IMR-90 (cell line): Measurements from ENCODE around the gene RIMBP2. TPM values are rescaled to one million over a fixed set of nuclear protein-coding genes. Genes with fewer than 3 reads are reported as not detected.

ENCODE experiments used
- ATAC-seq: fragments of 200-7000 bp; cut with Tn5 transposase; 2 replicates; pipeline ENCODE4 v1.9.1; 2020; ENCODE audit warnings: low read depth, mild to moderate bottlenecking, moderate library complexity
- BruUV-seq: library from RNA; stranded (reverse); fragments of 400-500 nt; replicated peaks from 2 replicates; lab custom pipeline; 2021; lab: Mats Ljungman, UMichigan
- CTCF ChIA-PET: fragments of 300-600 bp; formaldehyde crosslinking; extraction: SDS; loops from one replicate; lab custom pipeline; 2021; ENCODE audit warnings: antibody characterized with exemption; lab: Yijun Ruan, JAX
- POLR2A ChIA-PET: fragments of 300-600 bp; sonication (Branson Sonifier 250); formaldehyde crosslinking; loops from one replicate; lab custom pipeline; 2022; ENCODE audit warnings: antibody characterized with exemption; ENCODE audit not compliant: unreplicated experiment; lab: Charles Lee
- DNase-seq: peaks from one replicate; pipeline ENCODE4 v3.0.0; 2013
- H2AFZ ChIP-seq: replicated peaks from 2 replicates; pipeline ENCODE3; 2013; ENCODE audit warnings: low read length, mild to moderate bottlenecking; ENCODE audit not compliant: poor library complexity
- H2AK5ac ChIP-seq: 2 replicates; pipeline ENCODE4 v1.6.1; 2013; ENCODE audit warnings: low read depth, low read length, inconsistent platforms
- H2AK9ac ChIP-seq: replicated peaks from 2 replicates; pipeline ENCODE3; 2013; ENCODE audit warnings: mild to moderate bottlenecking, low read depth, low read length, moderate library complexity; ENCODE audit not compliant: poor library complexity
- H2BK120ac ChIP-seq: 2 replicates; pipeline ENCODE4 v1.6.1; 2013; ENCODE audit warnings: low read depth, low read length, inconsistent platforms
- H2BK15ac ChIP-seq: 3 replicates; pipeline ENCODE4 v1.6.1; 2013; ENCODE audit warnings: low read depth, low read length, inconsistent platforms
- H2BK20ac ChIP-seq: 2 replicates; pipeline ENCODE4 v1.6.1; 2013; ENCODE audit warnings: low read depth, mild to moderate bottlenecking, inconsistent platforms, low read length, moderate library complexity
- H2BK5ac ChIP-seq: 2 replicates; pipeline ENCODE4 v1.6.1; 2013; ENCODE audit warnings: mild to moderate bottlenecking, low read depth, low read length, inconsistent platforms; ENCODE audit not compliant: poor library complexity, severe bottlenecking
- H3K14ac ChIP-seq: replicated peaks from 2 replicates; pipeline ENCODE4 v1.6.1; 2013; ENCODE audit warnings: low read depth, low read length, inconsistent platforms
- H3K18ac ChIP-seq: 2 replicates; pipeline ENCODE4 v1.6.1; 2013; ENCODE audit warnings: low read depth, low read length, control low read depth
- H3K23ac ChIP-seq: 2 replicates; pipeline ENCODE4 v1.6.1; 2013; ENCODE audit warnings: low read depth, low read length, inconsistent platforms
- H3K27ac ChIP-seq: 2 replicates; pipeline ENCODE4 v1.5.1; 2013; ENCODE audit warnings: mild to moderate bottlenecking, control low read depth, low read length; ENCODE audit not compliant: insufficient read depth
- H3K27me3 ChIP-seq: 2 replicates; pipeline ENCODE4 v1.6.1; 2013; ENCODE audit warnings: low read length; ENCODE audit not compliant: control insufficient read depth, insufficient read depth
- H3K36me3 ChIP-seq: 2 replicates; pipeline ENCODE4 v1.6.1; 2013; ENCODE audit warnings: low read length, mixed read lengths; ENCODE audit not compliant: control insufficient read depth, insufficient read depth
- H3K4ac ChIP-seq: 2 replicates; pipeline ENCODE4 v1.6.1; 2013; ENCODE audit warnings: low read depth, low read length, inconsistent platforms
- H3K4me1 ChIP-seq: 2 replicates; pipeline ENCODE4 v1.6.1; 2013; ENCODE audit warnings: low read length, mixed read lengths; ENCODE audit not compliant: control insufficient read depth, insufficient read depth
- H3K4me2 ChIP-seq: 2 replicates; pipeline ENCODE4 v1.6.1; 2013; ENCODE audit warnings: low read depth, mild to moderate bottlenecking, control low read depth, low read length, moderate library complexity
- H3K4me3 ChIP-seq: 2 replicates; pipeline ENCODE4 v1.5.1; 2013; ENCODE audit warnings: low read depth, mild to moderate bottlenecking, control low read depth, low read length, moderate library complexity; ENCODE audit not compliant: insufficient read depth
- H3K56ac ChIP-seq: 2 replicates; pipeline ENCODE4 v1.6.1; 2013; ENCODE audit warnings: low read length, inconsistent platforms; ENCODE audit not compliant: insufficient read depth; ENCODE audit errors: extremely low read depth
- H3K79me1 ChIP-seq, 2 experiments: 2 replicates each; pipeline ENCODE4 v1.6.1; 2013; ENCODE audit warnings: low read length in 2 of 2, inconsistent platforms in 1 of 2, low read depth in 1 of 2
- H3K9ac ChIP-seq: 2 replicates; pipeline ENCODE4 v1.6.1; 2013; ENCODE audit warnings: low read depth, low read length, control low read depth
- H3K9me1 ChIP-seq: 2 replicates; pipeline ENCODE4 v1.6.1; 2013; ENCODE audit warnings: low read length, inconsistent platforms; ENCODE audit not compliant: insufficient read depth
- H3K9me3 ChIP-seq: 2 replicates; pipeline ENCODE4 v1.6.1; 2013; ENCODE audit warnings: low read length; ENCODE audit not compliant: control insufficient read depth, insufficient read depth
- H4K20me1 ChIP-seq: 2 replicates; pipeline ENCODE4 v1.6.1; 2013; ENCODE audit warnings: low read length, inconsistent platforms; ENCODE audit not compliant: insufficient read depth
- H4K5ac ChIP-seq: 2 replicates; pipeline ENCODE4 v1.6.1; 2013; ENCODE audit warnings: mild to moderate bottlenecking, low read depth, low read length, control low read depth
- H4K8ac ChIP-seq, 2 experiments: 2 replicates each; pipeline ENCODE4 v1.6.1; 2013; ENCODE audit warnings: low read depth in 2 of 2, low read length in 2 of 2, control low read depth in 1 of 2, inconsistent platforms in 1 of 2
- H4K91ac ChIP-seq: 2 replicates; pipeline ENCODE4 v1.6.1; 2013; ENCODE audit warnings: low read depth, low read length, inconsistent platforms; ENCODE audit not compliant: insufficient read depth
- BHLHE40 ChIP-seq: fragments of 150-350 bp; IDR thresholded peaks from 2 replicates; pipeline ENCODE4 v1.6.1; 2016; ENCODE audit warnings: mild to moderate bottlenecking, low read depth, low read length
- CTCF ChIP-seq: conservative IDR thresholded peaks from 2 replicates; pipeline ENCODE4 v1.5.1; 2012; ENCODE audit warnings: mild to moderate bottlenecking, low read depth, low read length, improper control_type of control experiment
- FOS ChIP-seq: fragments of 150-350 bp; IDR thresholded peaks from 2 replicates; pipeline ENCODE4 v1.6.1; 2016; ENCODE audit warnings: low read depth, low read length
- MAFK ChIP-seq: IDR thresholded peaks from 2 replicates; pipeline ENCODE4 v1.6.1; 2012; ENCODE audit warnings: low read depth, low read length, improper control_type of control experiment
- NFE2L2 ChIP-seq: fragments of 150-350 bp; IDR thresholded peaks from 2 replicates; pipeline ENCODE4 v1.6.1; 2016; ENCODE audit warnings: low read depth, mild to moderate bottlenecking, low read length
- POLR2A ChIP-seq: IDR thresholded peaks from 2 replicates; pipeline ENCODE4 v1.6.1; 2012; ENCODE audit warnings: mild to moderate bottlenecking, low read depth, low read length
- RCOR1 ChIP-seq: IDR thresholded peaks from 2 replicates; pipeline ENCODE4 v1.6.1; 2012; ENCODE audit warnings: mild to moderate bottlenecking, low read length, improper control_type of control experiment; ENCODE audit not compliant: insufficient replicate concordance
- SMC3 ChIP-seq: fragments of 150-350 bp; IDR thresholded peaks from 2 replicates; pipeline ENCODE4 v1.6.1; 2016; ENCODE audit warnings: low read depth, mild to moderate bottlenecking, antibody characterized with exemption, low read length, moderate library complexity
- WGBS, 2 experiments: methylation state at CpG; one replicate each; pipeline versions ENCODE4 v1.1.5 to v1.1.7; 2013; ENCODE audit warnings: missing lambda C conversion rate in 2 of 2; ENCODE audit not compliant: insufficient read length in 1 of 2; ENCODE audit errors: extremely low coverage in 2 of 2; 5-methylcytosine and 5-hydroxymethylcytosine counted together
- dilution Hi-C: fragments of 300-500 bp; cut with HindIII; formaldehyde crosslinking; loops from one replicate; pipeline ENCODE4 v1.14.3; 2018; ENCODE audit warnings: low sequenced_read_pairs; ENCODE audit not compliant: unreplicated experiment
- in situ Hi-C: fragments of 300-500 bp; cut with MboI; formaldehyde crosslinking; loops from 3 replicates; pipeline ENCODE4 v1.14.3; 2019; ENCODE audit warnings: low sequenced_read_pairs, inconsistent platforms, mixed read lengths
- intact Hi-C: fragments of 100-400 bp; cut with micrococcal nuclease; formaldehyde crosslinking; loops from 2 replicates; pipeline ENCODE4 v1.10.0; 2022
- polyA plus RNA-seq, 3 experiments: library from polyadenylated mRNA; depleted of rRNA; stranded (reverse); fragments of >200 nt; gene quantifications; 2 replicates each; pipeline ENCODE4 v1.2.3, GENCODE V29; 2012; ENCODE audit warnings: low replicate concordance in 1 of 3
- total RNA-seq: library from RNA; depleted of rRNA; stranded (reverse); fragments of >200 nt; gene quantifications from 2 replicates; pipeline ENCODE4 v1.2.3, GENCODE V29; 2012
- TF ChIP-seq, protein P1 (sequence below): fragments of 150-350 bp; IDR thresholded peaks from 2 replicates; pipeline ENCODE4 v1.6.1; 2016; ENCODE audit warnings: low read depth, mild to moderate bottlenecking, low read length, moderate library complexity, borderline replicate concordance

The RIMBP2 gene
- total and polyA plus RNA-seq, 2 of the 4 experiments (the other 2 are of a cell fraction): not detected

DNA sequence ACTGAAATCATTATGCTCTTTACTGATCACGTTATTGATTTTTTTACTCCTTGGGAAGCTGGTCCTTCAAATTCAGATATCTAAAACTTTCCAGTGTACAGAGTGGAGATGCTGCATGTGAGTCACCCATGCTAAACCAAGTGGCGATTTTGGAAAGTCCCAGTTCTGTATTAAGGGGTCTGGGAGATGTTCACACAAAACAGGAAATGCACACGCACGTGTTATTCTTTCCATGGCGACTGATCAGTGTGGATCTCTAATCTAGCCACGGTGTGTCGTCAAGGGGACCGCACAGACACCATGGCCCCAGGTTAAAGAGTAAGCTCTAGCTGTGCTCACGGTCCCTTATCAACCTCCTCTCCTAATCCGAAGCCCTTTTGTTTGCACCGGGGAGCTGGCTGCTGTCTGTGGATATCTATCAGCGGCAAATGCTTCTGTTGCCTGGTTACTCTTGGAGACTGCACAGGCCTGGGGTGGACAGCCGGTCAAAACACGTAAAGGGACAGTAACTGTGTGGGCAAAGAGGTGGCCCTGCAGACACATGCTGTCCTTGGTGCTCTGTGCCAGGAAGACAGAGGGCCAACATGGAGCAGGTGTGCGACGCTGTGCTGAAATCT lies 96.6 kb downstream of the RIMBP2 start:
- Histone ChIP-seq H3K79me1 (no peaks in the 10 kb centered on the region), H4K91ac (no peak overlapping the region), H3K9me3 (peaks cover 46% of the 10 kb centered on the region), H3K23ac (no peak overlapping the region), H3K36me3 (no peaks in the 10 kb centered on the region), H2BK20ac (no peak overlapping the region), H2BK15ac (no peak overlapping the region), H2AFZ (no peak overlapping the region), H3K4ac (no peak overlapping the region), H2AK5ac (no peak overlapping the region), H3K9me1 (no peaks in the 10 kb centered on the region), H4K5ac (no peak overlapping the region), H3K56ac (no peak overlapping the region), H3K18ac (no peak overlapping the region), H3K4me1 (no peaks in the 10 kb centered on the region), H4K8ac (no peak overlapping the region), H4K20me1 (no peaks in the 10 kb centered on the region), H3K14ac (no peak overlapping the region), H3K4me2 (no peak overlapping the region), H3K27ac (no peak overlapping the region), H3K27me3 (no peaks in the 10 kb centered on the region), H2BK5ac (no peak overlapping the region), H3K9ac (no peak overlapping the region), H3K4me3 (no peak overlapping the region), H2BK120ac (no peak overlapping the region), H2AK9ac (no peak overlapping the region)
- BruUV-seq: no TSS peak
- TF ChIP-seq SMC3: no peak
- TF ChIP-seq CTCF: no peak
- TF ChIP-seq, protein P1, sequence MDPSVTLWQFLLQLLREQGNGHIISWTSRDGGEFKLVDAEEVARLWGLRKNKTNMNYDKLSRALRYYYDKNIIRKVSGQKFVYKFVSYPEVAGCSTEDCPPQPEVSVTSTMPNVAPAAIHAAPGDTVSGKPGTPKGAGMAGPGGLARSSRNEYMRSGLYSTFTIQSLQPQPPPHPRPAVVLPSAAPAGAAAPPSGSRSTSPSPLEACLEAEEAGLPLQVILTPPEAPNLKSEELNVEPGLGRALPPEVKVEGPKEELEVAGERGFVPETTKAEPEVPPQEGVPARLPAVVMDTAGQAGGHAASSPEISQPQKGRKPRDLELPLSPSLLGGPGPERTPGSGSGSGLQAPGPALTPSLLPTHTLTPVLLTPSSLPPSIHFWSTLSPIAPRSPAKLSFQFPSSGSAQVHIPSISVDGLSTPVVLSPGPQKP: no peak
- no peak for TF ChIP-seq POLR2A
- no peak for TF ChIP-seq MAFK
- TF ChIP-seq RCOR1: no peak
- no peak for TF ChIP-seq BHLHE40
- no peak for TF ChIP-seq FOS
- no peak for TF ChIP-seq NFE2L2
- intact Hi-C loops: no loop called here
- ChIA-PET CTCF (no interaction called here), POLR2A (no interaction called here)
- no peak for DNase-seq
- 60% methylated on average over 11 of the region's 16 CpGs; no CpG with 5 or more reads in 1 of the 2 experiments for WGBS, 2 experiments
- in situ Hi-C loops: no loop called here
- dilution Hi-C loops: no loop called here
- no peak for ATAC-seq
